ENCODE results near the gene DNAH6. TPM values are rescaled to one million over a fixed set of nuclear protein-coding genes. Genes with fewer than 3 reads are reported as not detected.
A peak's percentile ranks its signal among the peaks of the same experiment; 100 is the strongest.

The DNAH6 gene
- total RNA-seq, 2 experiments from 2014 or later, result 0.21 to 0.54 TPM

DNA sequence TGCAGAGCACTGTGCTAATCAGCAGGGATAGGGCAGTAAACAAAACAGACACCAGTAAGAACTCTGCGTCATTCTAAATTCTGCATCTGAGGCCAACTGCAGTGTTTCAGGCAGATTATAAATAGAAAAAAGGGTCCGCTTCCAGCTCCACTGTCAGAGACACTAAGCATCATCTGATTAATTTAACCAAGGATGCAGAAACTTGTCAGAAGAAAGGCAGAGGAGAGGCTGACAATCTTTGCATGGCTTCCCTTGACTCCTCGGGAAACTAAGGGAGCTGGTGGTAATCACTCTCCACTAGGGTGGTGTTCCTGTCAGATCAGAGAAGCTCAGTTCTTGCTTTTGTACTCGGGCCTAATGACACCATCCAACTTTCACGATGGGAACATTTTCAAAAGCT, 123.5 kb downstream of the DNAH6 start:
- Mint-ChIP-seq H3K9me3 (peaks cover 18% of the 10 kb centered on the region), H3K27ac (no peak overlapping the region), H3K27me3 (no peaks in the 10 kb centered on the region), H3K4me1 (no peaks in the 10 kb centered on the region), H3K36me3 (peaks cover 9% of the 10 kb centered on the region), H3K4me3 (no peak overlapping the region)
- DNase-seq, result no peak

DNA sequence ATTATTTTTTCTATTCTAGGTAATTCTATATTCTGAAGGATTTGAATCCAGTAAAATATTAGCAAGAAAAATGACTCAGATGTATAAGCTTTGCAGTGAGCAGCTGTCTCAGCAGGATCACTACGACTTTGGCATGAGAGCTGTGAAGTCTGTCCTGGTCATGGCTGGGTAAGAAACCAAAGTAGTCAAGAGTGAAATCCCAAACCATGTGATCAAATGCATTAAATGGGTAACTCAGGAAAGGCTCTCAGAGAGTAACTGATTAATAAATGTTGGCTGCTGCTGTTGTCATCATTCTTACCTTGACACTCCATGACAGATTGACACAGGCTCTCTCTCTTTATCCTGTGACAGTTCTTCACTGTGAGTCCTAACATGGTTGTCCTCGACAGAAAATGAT, 124.1 kb downstream of the DNAH6 start:
- Mint-ChIP-seq H3K9me3 (peaks cover 21% of the 10 kb centered on the region), H3K27me3 (no peaks in the 10 kb centered on the region), H3K4me1 (no peaks in the 10 kb centered on the region), H3K36me3 (peaks cover 9% of the 10 kb centered on the region), H3K4me3 (no peak overlapping the region), H3K27ac (no peak overlapping the region)
- DNase-seq, result no peak

- Mint-ChIP-seq H3K9me3 (peaks cover 25% of the 10 kb centered on the region), H3K36me3 (peaks cover 10% of the 10 kb centered on the region), H3K4me1 (peaks cover under 1% of the 10 kb centered on the region), H3K27ac (no peak overlapping the region), H3K27me3 (no peaks in the 10 kb centered on the region), H3K4me3 (no peak overlapping the region)
- DNase-seq, result no peak
Observed at GRCh38 chr2:84641021-84641420, 124.7 kb downstream of the DNAH6 start.

- H3K36me3 Mint-ChIP-seq, result peaks cover 14% of the 10 kb centered on the region
- H3K27me3 Mint-ChIP-seq, result no peaks in the 10 kb centered on the region
- peaks cover 21% of the 10 kb centered on the region for H3K4me1 Mint-ChIP-seq
- no peak overlapping the region for H3K4me3 Mint-ChIP-seq
- DNase-seq, result no peak
- H3K9me3 Mint-ChIP-seq, result peaks cover 25% of the 10 kb centered on the region
- H3K27ac Mint-ChIP-seq, result no peak overlapping the region
Observed at GRCh38 chr2:84643991-84644390, 127.7 kb downstream of the DNAH6 start.

- Mint-ChIP-seq H3K27ac (no peak overlapping the region), H3K4me1 (peaks cover 44% of the 10 kb centered on the region), H3K36me3 (peaks cover 22% of the 10 kb centered on the region), H3K9me3 (peaks cover 27% of the 10 kb centered on the region), H3K27me3 (no peaks in the 10 kb centered on the region), H3K4me3 (no peak overlapping the region)
- DNase-seq, result no peak
Observed at GRCh38 chr2:84646514-84646913, 130.2 kb downstream of the DNAH6 start.

- DNase-seq, result no peak
- Mint-ChIP-seq H3K9me3 (peaks cover 27% of the 10 kb centered on the region), H3K4me3 (no peak overlapping the region), H3K27me3 (no peaks in the 10 kb centered on the region), H3K36me3 (peaks cover 22% of the 10 kb centered on the region), H3K4me1 (peaks cover 50% of the 10 kb centered on the region), H3K27ac (no peak overlapping the region)
Observed at GRCh38 chr2:84647267-84647666, 131.0 kb downstream of the DNAH6 start.

DNA sequence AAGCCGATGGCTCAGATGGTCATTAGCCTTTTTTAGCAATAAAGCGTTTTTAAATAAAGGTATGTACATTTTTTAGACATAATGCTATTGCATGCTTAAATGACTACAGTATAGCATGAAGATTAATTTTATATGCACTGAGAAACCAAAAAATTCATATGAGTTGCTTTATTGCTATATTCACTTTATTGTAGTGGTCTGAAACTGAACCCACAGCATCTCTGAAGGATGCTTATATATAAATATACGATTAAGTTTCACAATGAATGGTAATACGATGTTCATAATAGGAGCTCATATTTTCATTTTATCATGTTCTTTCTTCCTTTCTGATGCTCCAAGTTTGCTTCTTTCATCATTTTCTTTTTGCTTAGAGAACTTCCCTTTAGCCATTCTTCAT, 132.8 kb downstream of the DNAH6 start:
- DNase-seq, result no peak
- Mint-ChIP-seq H3K4me3 (no peak overlapping the region), H3K36me3 (peaks cover 24% of the 10 kb centered on the region), H3K9me3 (peaks cover 25% of the 10 kb centered on the region), H3K4me1 (peaks cover 63% of the 10 kb centered on the region), H3K27me3 (no peaks in the 10 kb centered on the region), H3K27ac (peak overlapping the region; percentile 47)

DNA sequence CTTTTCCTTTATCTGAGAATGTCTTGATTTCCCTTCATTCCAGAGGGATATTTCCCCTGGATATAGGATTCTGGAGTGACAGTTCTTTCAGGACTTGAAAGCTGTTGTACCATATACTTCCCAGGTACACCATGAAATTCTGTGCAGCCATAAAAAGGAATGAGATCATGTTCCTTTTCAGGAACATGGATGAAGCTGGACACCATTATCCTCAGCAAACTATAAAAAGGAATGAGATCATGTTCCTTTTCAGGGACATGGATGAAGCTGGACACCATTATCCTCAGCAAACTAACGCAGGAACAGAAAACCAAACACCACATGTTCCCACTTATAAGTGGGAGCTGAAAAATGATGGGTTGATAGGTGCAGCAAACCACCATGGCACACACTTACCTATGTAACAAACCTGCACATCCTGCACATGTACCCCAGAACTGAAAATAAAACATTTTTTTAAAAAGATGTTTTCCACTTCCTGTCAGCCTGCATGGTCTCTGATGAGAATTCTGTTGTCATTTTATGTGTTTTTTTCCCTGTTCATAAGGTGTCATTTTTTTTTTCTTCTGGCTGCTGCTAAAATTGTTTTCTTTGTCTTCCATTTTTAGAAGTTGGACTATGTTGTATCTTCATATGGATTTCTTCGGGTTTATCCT, 133.3 kb downstream of the DNAH6 start:
- no peak for DNase-seq
- Mint-ChIP-seq H3K4me3 (peak overlapping the region; percentile 25), H3K27ac (peak overlapping the region; percentile 47), H3K27me3 (no peaks in the 10 kb centered on the region), H3K36me3 (peaks cover 29% of the 10 kb centered on the region), H3K9me3 (peaks cover 31% of the 10 kb centered on the region), H3K4me1 (peaks cover 69% of the 10 kb centered on the region)

GRCh38 chr2:84652431-84652830, 136.1 kb downstream of the DNAH6 start:
- H3K4me1 Mint-ChIP-seq, result peaks cover 62% of the 10 kb centered on the region
- peak overlapping the region; percentile 78 for H3K27ac Mint-ChIP-seq

DNA sequence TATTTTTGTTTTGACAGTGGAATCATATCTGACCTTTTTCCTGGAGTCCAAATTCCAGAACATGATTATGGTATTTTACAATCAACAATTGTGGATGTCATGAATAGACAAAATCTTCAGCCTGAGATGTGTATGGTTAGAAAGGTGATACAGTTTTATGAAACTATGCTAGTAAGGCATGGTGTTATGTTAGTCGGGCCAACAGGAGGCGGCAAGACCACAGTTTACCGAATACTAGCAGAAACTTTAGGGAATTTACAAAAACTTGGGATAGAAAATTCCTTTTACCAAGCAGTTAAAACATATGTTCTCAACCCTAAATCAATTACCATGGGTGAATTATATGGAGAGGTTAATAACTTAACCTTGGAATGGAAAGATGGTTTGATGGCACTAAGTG, 137.0 kb downstream of the DNAH6 start:
- Mint-ChIP-seq H3K27ac (peak overlapping the region; percentile 21), H3K36me3 (peaks cover 33% of the 10 kb centered on the region), H3K27me3 (no peaks in the 10 kb centered on the region), H3K4me3 (no peak overlapping the region), H3K4me1 (peaks cover 58% of the 10 kb centered on the region), H3K9me3 (peaks cover 38% of the 10 kb centered on the region)
- DNase-seq, result no peak

More at GRCh38 chr2:84652431-84652830, 136.1 kb downstream of the DNAH6 start:
- H3K36me3 Mint-ChIP-seq, result peaks cover 33% of the 10 kb centered on the region
- DNase-seq, result no peak
- H3K9me3 Mint-ChIP-seq, result peaks cover 38% of the 10 kb centered on the region
- H3K27me3 Mint-ChIP-seq, result no peaks in the 10 kb centered on the region
- no peak overlapping the region for H3K4me3 Mint-ChIP-seq

GRCh38 chr2:84654414-84654813, 138.1 kb downstream of the DNAH6 start:
- Mint-ChIP-seq H3K4me3 (no peak overlapping the region), H3K4me1 (peaks cover 51% of the 10 kb centered on the region), H3K9me3 (peaks cover 38% of the 10 kb centered on the region), H3K27me3 (no peaks in the 10 kb centered on the region), H3K36me3 (peaks cover 33% of the 10 kb centered on the region), H3K27ac (no peak overlapping the region)
- DNase-seq, result no peak

- H3K27me3 Mint-ChIP-seq, result no peaks in the 10 kb centered on the region
- no peak overlapping the region for H3K27ac Mint-ChIP-seq
- H3K4me1 Mint-ChIP-seq, result peaks cover 5% of the 10 kb centered on the region
- H3K4me3 Mint-ChIP-seq, result no peak overlapping the region
- DNase-seq, result no peak
- no peaks in the 10 kb centered on the region for H3K36me3 Mint-ChIP-seq
- H3K9me3 Mint-ChIP-seq, result peaks cover 13% of the 10 kb centered on the region
Observed at GRCh38 chr2:84669122-84669521, 152.8 kb downstream of the DNAH6 start.

- H3K4me1 Mint-ChIP-seq, result peaks cover 9% of the 10 kb centered on the region
- H3K36me3 Mint-ChIP-seq, result no peaks in the 10 kb centered on the region
- no peak overlapping the region for H3K4me3 Mint-ChIP-seq
- no peak for DNase-seq
- H3K9me3 Mint-ChIP-seq, result peaks cover 3% of the 10 kb centered on the region
- no peak overlapping the region for H3K27ac Mint-ChIP-seq
- no peaks in the 10 kb centered on the region for H3K27me3 Mint-ChIP-seq
Observed at GRCh38 chr2:84674099-84674498, 157.8 kb downstream of the DNAH6 start.

DNA sequence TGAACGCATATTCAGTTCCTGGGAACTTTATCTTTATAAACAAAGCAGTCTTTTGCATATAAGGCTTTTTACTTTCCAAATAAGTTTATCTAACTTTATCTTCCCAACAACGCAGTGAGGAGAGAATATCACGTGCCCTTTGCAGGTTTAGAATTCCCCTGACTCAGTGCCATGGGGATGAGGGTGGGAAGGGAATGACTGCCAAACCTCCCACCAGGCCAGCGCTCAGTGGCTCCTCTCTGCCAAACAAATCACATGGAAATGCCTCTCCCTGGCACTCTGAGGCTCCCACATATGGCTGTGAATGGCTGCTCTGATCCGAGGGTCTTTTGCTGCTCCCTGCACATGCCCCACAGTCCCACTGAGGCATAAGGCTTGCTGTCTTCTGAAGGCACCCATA, 158.3 kb downstream of the DNAH6 start:
- no peaks in the 10 kb centered on the region for H3K36me3 Mint-ChIP-seq
- no peak for DNase-seq
- H3K4me1 Mint-ChIP-seq, result peaks cover 9% of the 10 kb centered on the region
- H3K27me3 Mint-ChIP-seq, result no peaks in the 10 kb centered on the region
- H3K27ac Mint-ChIP-seq, result no peak overlapping the region
- no peak overlapping the region for H3K4me3 Mint-ChIP-seq
- peaks cover 3% of the 10 kb centered on the region for H3K9me3 Mint-ChIP-seq

- no peak overlapping the region for H3K27ac Mint-ChIP-seq
- H3K27me3 Mint-ChIP-seq, result no peaks in the 10 kb centered on the region
- H3K9me3 Mint-ChIP-seq, result peaks cover 3% of the 10 kb centered on the region
- peaks cover 14% of the 10 kb centered on the region for H3K4me1 Mint-ChIP-seq
- H3K4me3 Mint-ChIP-seq, result no peak overlapping the region
- H3K36me3 Mint-ChIP-seq, result no peaks in the 10 kb centered on the region
- no peak for DNase-seq
Observed at GRCh38 chr2:84676295-84676694, 160.0 kb downstream of the DNAH6 start.

- no peak for DNase-seq
- Mint-ChIP-seq H3K4me3 (no peak overlapping the region), H3K27ac (no peak overlapping the region), H3K27me3 (no peaks in the 10 kb centered on the region), H3K36me3 (no peaks in the 10 kb centered on the region), H3K9me3 (peaks cover 9% of the 10 kb centered on the region), H3K4me1 (peaks cover 14% of the 10 kb centered on the region)
Observed at GRCh38 chr2:84678214-84678613, 161.9 kb downstream of the DNAH6 start.

All from activated naive CD8-positive, alpha-beta T cell treated with anti-CD3 and anti-CD28 coated beads for 36 hours (primary cell).